SU-DHL-6 (cell line): ENCODE data around the gene MIOX.

Experiments used
- CTCF ChIP-seq: fragments of 200-600 bp; sonication (generic); IDR thresholded peaks from one replicate; pipeline ENCODE4 v1.5.1; 2017; ENCODE audit warnings: antibody characterized with exemption, mild to moderate bottlenecking, low read length, moderate library complexity; ENCODE audit not compliant: insufficient read depth, poor library complexity, severe bottlenecking
- EZH2phosphoT487 ChIP-seq: fragments of 200-600 bp; sonication (generic), shearing (Covaris generic); conservative IDR thresholded peaks from 2 replicates; pipeline ENCODE4 v1.6.1; 2018; ENCODE audit warnings: mild to moderate bottlenecking, antibody characterized with exemption, low read length, moderate library complexity, mixed read lengths

GRCh38 chr22:50537765-50538164 is 51.1 kb downstream of the MIOX start:
- TF ChIP-seq CTCF = no peak
- no peak for TF ChIP-seq EZH2phosphoT487
